HCT116 (cell line): Measurements from ENCODE around the gene CDC42EP3.

ENCODE experiments used
- CBX3 ChIP-seq: IDR thresholded peaks from 2 replicates; pipeline ENCODE4 v1.6.1; 2012; ENCODE audit warnings: low read depth
- CTCF ChIP-seq, 3 experiments: fragments of 200-600 bp in 1 of 3; sonication (generic) in 1 of 3; IDR thresholded peaks in 2 of 3; conservative IDR thresholded peaks in 1 of 3; 2 replicates each; pipeline ENCODE4 v1.5.1; 2012 to 2017; ENCODE audit warnings: low read depth in 2 of 3, low read length in 2 of 3, antibody characterized with exemption in 1 of 3, borderline replicate concordance in 1 of 3, control low read depth in 1 of 3, mild to moderate bottlenecking in 1 of 3, mixed read lengths in 1 of 3, mixed run types in 1 of 3, moderate library complexity in 1 of 3; ENCODE audit not compliant: insufficient read depth in 1 of 3
- EGR1 ChIP-seq: IDR thresholded peaks from 2 replicates; pipeline ENCODE4 v1.6.1; 2012; ENCODE audit warnings: low read depth
- EZH2 ChIP-seq: fragments of 200-600 bp; sonication (generic); IDR thresholded peaks from 2 replicates; pipeline ENCODE4 v1.6.1; 2017; ENCODE audit warnings: antibody characterized with exemption, mixed run types
- POLR2A ChIP-seq: IDR thresholded peaks from 2 replicates; pipeline ENCODE4 v1.7.0; 2011; ENCODE audit warnings: borderline replicate concordance; ENCODE audit not compliant: insufficient read depth, insufficient read length; ENCODE audit errors: extremely low read depth
- RAD21 ChIP-seq: IDR thresholded peaks from 2 replicates; pipeline ENCODE4 v1.6.1; 2012; ENCODE audit warnings: low read depth, mild to moderate bottlenecking
- REST ChIP-seq: IDR thresholded peaks from 2 replicates; pipeline ENCODE4 v1.6.1; 2012; ENCODE audit warnings: low read depth
- YY1 ChIP-seq: IDR thresholded peaks from 2 replicates; pipeline ENCODE4 v1.6.1; 2011; ENCODE audit warnings: low read length, low read depth, moderate library complexity, mild to moderate bottlenecking; ENCODE audit not compliant: insufficient replicate concordance; ENCODE audit errors: extremely low read depth
- TF ChIP-seq, protein P1 (sequence below): IDR thresholded peaks from 2 replicates; pipeline ENCODE4 v1.6.1; 2011; ENCODE audit warnings: mild to moderate bottlenecking, low read length, moderate library complexity; ENCODE audit not compliant: insufficient replicate concordance; ENCODE audit errors: extremely low read depth
- TF ChIP-seq, protein P2 (sequence below): IDR thresholded peaks from 2 replicates; pipeline ENCODE4 v1.6.1; 2012

DNA sequence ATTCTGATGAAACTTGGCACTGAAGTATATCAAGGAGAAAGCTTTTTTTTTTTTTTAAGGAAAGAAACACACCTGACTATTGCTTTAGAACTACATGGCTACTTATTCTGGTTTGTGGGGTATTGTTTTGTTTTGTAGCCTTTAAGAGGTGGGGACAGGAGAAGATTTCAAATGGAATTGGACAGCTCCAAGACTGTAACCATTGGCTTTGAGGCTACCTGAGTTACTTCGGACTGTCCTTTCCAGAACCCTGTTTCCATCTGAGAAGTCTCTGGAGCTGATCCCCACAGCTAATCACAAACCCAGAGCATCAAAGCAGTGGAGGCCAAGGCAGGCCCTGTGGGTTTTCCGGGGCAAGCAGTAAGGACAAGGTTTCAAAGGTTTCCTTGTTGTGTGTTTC lies 4.7 kb downstream of the CDC42EP3 start:
- no peak for TF ChIP-seq CTCF (IDR thresholded peaks at IDR 0.05 in 2 of 3, conservative IDR thresholded peaks at IDR 0.05 in 1 of 3; ENCODE audit: borderline replicate concordance in 1 of 3, insufficient read depth in 1 of 3, low read depth in 2 of 3, low read length in 2 of 3)
- no peak for TF ChIP-seq RAD21
- no peak for TF ChIP-seq POLR2A
- TF ChIP-seq REST: no peak
- TF ChIP-seq, protein P1, sequence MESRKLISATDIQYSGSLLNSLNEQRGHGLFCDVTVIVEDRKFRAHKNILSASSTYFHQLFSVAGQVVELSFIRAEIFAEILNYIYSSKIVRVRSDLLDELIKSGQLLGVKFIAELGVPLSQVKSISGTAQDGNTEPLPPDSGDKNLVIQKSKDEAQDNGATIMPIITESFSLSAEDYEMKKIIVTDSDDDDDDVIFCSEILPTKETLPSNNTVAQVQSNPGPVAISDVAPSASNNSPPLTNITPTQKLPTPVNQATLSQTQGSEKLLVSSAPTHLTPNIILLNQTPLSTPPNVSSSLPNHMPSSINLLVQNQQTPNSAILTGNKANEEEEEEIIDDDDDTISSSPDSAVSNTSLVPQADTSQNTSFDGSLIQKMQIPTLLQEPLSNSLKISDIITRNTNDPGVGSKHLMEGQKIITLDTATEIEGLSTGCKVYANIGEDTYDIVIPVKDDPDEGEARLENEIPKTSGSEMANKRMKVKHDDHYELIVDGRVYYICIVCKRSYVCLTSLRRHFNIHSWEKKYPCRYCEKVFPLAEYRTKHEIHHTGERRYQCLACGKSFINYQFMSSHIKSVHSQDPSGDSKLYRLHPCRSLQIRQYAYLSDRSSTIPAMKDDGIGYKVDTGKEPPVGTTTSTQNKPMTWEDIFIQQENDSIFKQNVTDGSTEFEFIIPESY: no peak
- TF ChIP-seq YY1: no peak
- TF ChIP-seq EGR1: no peak
- no peak for TF ChIP-seq EZH2
- TF ChIP-seq, protein P2, sequence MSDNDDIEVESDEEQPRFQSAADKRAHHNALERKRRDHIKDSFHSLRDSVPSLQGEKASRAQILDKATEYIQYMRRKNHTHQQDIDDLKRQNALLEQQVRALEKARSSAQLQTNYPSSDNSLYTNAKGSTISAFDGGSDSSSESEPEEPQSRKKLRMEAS: no peak
- no peak for TF ChIP-seq CBX3
